Measurements from ENCODE around the gene BCL2L1. TPM values are rescaled to one million over a fixed set of nuclear protein-coding genes. Genes with fewer than 3 reads are reported as not detected.
"Not testable (repeated sequence)": the region's sequence is repeated elsewhere in the genome, so short reads cannot be mapped to it uniquely, and the experiment has no call there.

BCL2L1 gene
- total RNA-seq, 2 donors from 2014 or later, result 120 to 152 TPM

- H3K9me3 Mint-ChIP-seq; H3K27ac Mint-ChIP-seq; H3K27me3 Mint-ChIP-seq (ENCODE audit: low read depth); H3K4me3 Mint-ChIP-seq; H3K4me1 Mint-ChIP-seq (ENCODE audit: low read depth); H3K36me3 Mint-ChIP-seq (ENCODE audit: insufficient read depth in 2 of 2); ATAC-seq (replicated peaks in 1 of 2); DNase-seq: not testable (repeated sequence)
Measured at GRCh38 chr20:31626534-31626933, 96.1 kb downstream of the BCL2L1 start.

DNA sequence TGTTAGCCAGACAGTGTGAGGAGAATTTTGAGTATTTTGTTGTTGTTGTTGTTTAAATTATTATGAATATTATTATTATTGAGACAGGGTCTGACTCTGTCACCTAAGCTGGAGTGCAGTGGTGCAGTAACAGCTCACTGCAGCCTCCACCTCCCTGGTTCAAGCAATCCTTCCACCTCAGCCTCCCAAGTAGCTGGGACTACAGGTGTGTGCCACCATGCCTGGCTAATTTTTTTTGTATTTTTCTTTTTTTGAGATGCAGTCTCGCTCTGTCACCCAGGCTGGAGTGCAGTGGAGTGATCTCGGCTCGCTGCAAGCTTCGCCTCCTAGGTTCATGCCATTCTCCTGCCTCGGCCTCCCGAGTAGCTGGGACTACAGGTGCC, 99.6 kb downstream of the BCL2L1 start:
- H3K9me3 Mint-ChIP-seq; H3K36me3 Mint-ChIP-seq (ENCODE audit: insufficient read depth in 2 of 2); H3K27me3 Mint-ChIP-seq (ENCODE audit: low read depth); H3K4me3 Mint-ChIP-seq; H3K4me1 Mint-ChIP-seq (ENCODE audit: low read depth); ATAC-seq (replicated peaks in 1 of 2); DNase-seq; H3K27ac Mint-ChIP-seq: not testable (repeated sequence)

- Mint-ChIP-seq H3K36me3 (ENCODE audit: insufficient read depth in 2 of 2) (no peaks in the 10 kb centered on the region), H3K4me3 (no peak overlapping the region), H3K4me1 (ENCODE audit: low read depth) (peaks cover 6% of the 10 kb centered on the region), H3K27ac (no peak overlapping the region), H3K9me3 (no peaks in the 10 kb centered on the region), H3K27me3 (ENCODE audit: low read depth) (no peaks in the 10 kb centered on the region)
- ATAC-seq (replicated peaks in 1 of 2), result no peak
- no peak for DNase-seq
Measured at GRCh38 chr20:31620246-31620645, 102.4 kb downstream of the BCL2L1 start.

DNA sequence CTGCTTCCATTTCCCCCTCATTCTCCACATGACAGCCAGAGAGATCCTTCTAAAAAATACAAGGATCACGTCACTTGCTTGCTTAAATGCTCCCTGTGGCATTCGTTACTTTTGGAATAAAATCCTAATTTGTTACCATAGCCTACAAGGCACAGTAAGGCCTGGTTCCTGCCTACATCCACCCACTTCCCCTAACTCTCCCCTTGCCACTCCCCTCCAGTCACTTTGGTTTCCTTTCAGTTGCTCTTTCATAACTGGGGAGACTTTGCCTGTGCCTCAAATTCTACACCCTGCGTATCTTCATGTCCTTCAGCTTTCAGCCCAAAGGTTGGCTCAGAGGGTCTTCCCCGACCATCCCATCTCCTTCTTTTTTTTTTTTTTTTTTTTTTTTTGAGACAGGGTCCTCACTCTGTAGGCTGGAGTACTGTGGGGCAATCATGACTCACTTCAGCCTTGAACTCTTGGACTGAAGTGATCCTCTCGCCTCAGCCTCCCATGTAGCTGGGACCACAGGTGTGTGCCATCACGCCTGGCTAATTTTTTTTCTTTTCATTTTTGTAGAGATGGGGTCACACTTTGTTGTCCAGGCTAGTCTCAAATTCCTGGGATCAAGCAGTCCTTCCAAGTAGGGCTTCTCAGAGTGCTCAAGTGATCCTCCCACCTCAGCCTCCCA, 105.1 kb downstream of the BCL2L1 start:
- no peaks in the 10 kb centered on the region for H3K36me3 Mint-ChIP-seq (ENCODE audit: insufficient read depth in 2 of 2)
- no peak for ATAC-seq (replicated peaks in 1 of 2)
- no peaks in the 10 kb centered on the region for H3K9me3 Mint-ChIP-seq
- no peaks in the 10 kb centered on the region for H3K27me3 Mint-ChIP-seq (ENCODE audit: low read depth)
- H3K4me3 Mint-ChIP-seq, result no peak overlapping the region
- H3K27ac Mint-ChIP-seq, result peak overlapping the region; percentile 30
- H3K4me1 Mint-ChIP-seq (ENCODE audit: low read depth), result peaks cover 6% of the 10 kb centered on the region
- no peak for DNase-seq

GRCh38 chr20:31615416-31615815, 107.3 kb downstream of the BCL2L1 start:
- no peak overlapping the region for H3K27ac Mint-ChIP-seq
- ATAC-seq (replicated peaks in 1 of 2) (no peak), DNase-seq (no peak)
- H3K36me3 Mint-ChIP-seq (ENCODE audit: insufficient read depth in 2 of 2), result no peaks in the 10 kb centered on the region
- H3K9me3 Mint-ChIP-seq, result no peaks in the 10 kb centered on the region
- peaks cover 8% of the 10 kb centered on the region for H3K27me3 Mint-ChIP-seq (ENCODE audit: low read depth)
- H3K4me3 Mint-ChIP-seq, result no peak overlapping the region
- peaks cover 6% of the 10 kb centered on the region for H3K4me1 Mint-ChIP-seq (ENCODE audit: low read depth)

Other genes with a start within 250 kb of the BCL2L1 start
- not detected for gene DEFB124, start 247.7 kb downstream of the BCL2L1 start, total RNA-seq
- gene REM1, start 247.6 kb downstream of the BCL2L1 start, total RNA-seq, result not detected
- 100 to 1,000 TPM; 131 to 146 TPM for gene HM13, start 208.4 kb downstream of the BCL2L1 start, total RNA-seq
- 1 to 10 TPM in 1 of 2 donors, under 1 TPM in 1; 0.84 to 2.0 TPM for gene ID1, start 117.6 kb downstream of the BCL2L1 start, total RNA-seq
- not detected for gene COX4I2, start 85.0 kb downstream of the BCL2L1 start, total RNA-seq
- gene TPX2, start 16.4 kb upstream of the BCL2L1 start, total RNA-seq, result 100 to 1,000 TPM; 114 to 132 TPM
- gene MYLK2, start 96.5 kb upstream of the BCL2L1 start, total RNA-seq, result under 1 TPM; 0.49 to 0.53 TPM
- not detected for gene FOXS1, start 122.7 kb upstream of the BCL2L1 start, total RNA-seq
- gene DUSP15, start 147.7 kb upstream of the BCL2L1 start, total RNA-seq, result not detected
- not detected for gene TTLL9, start 147.8 kb upstream of the BCL2L1 start, total RNA-seq
- 10 to 100 TPM; 13.1 to 19.3 TPM for gene PDRG1, start 229.2 kb upstream of the BCL2L1 start, total RNA-seq
- not detected for gene XKR7, start 245.3 kb upstream of the BCL2L1 start, total RNA-seq

All from activated T-cell treated with anti-CD3 and anti-CD28 coated beads, Interleukin-2, amount 50 U/mL, for 72 hours (primary cell).